Choroid plexus epithelial cell (primary cell): ENCODE measurements around the gene ZCCHC7.

Experiments
- DNase-seq: peaks from one replicate; pipeline ENCODE4 v3.0.0-alpha.2; 2010; ENCODE audit warnings: low read depth
- H3K4me3 ChIP-seq: 2 replicates; pipeline ENCODE4 v1.5.1; 2011; ENCODE audit warnings: low read depth, mild to moderate bottlenecking, control low read depth, low read length, moderate library complexity
- CTCF ChIP-seq: conservative IDR thresholded peaks from 2 replicates; pipeline ENCODE4 v1.5.1; 2011; ENCODE audit warnings: low read depth, mild to moderate bottlenecking, control low read depth, inconsistent platforms, low read length, moderate library complexity

ZCCHC7 gene

DNA sequence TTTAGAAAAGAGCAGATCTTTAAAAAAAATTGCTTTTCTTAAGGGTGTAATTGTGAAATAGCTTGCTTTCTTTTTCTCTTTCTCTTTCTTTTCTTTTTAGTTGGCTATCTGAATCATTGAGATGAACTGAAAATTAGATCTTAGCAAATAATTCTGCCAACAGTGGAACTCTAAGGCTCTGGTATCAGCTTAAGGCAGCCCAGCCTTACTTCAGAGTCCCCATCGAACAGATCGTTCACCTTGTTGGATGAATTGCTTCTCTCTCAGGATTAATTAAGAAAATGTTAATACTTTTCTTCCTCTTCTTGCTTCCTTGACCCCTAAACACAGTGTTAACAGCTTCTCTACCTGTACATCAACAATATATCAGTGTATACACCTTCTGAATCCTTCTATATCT, 92.1 kb downstream of the ZCCHC7 start:
- H3K4me3 ChIP-seq, result no peak overlapping the region
- TF ChIP-seq CTCF, result no peak
- no peak for DNase-seq

GRCh38 chr9:37215381-37215780, 95.0 kb downstream of the ZCCHC7 start:
- DNase-seq, result no peak
- H3K4me3 ChIP-seq, result no peak overlapping the region
- TF ChIP-seq CTCF, result no peak

DNA sequence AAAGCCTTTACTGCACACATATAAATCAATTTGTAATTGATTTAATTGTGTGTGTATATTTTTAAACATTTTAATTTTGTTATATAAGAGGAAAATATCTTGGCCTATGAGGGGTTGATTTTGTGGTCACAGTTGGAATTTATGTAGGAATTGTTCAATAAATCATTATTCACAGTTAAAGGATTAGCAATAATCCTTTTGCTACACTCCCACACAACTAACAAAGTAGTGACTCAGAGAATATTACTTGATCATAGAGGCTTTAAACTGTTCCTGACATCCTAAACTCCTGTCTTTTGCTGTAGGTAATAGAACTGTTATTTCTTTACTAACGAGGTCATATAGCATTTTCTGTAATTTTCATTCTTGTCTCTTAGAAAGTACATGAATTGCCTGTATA, 95.5 kb downstream of the ZCCHC7 start:
- peak; percentile 28 for DNase-seq
- no peak for TF ChIP-seq CTCF
- H3K4me3 ChIP-seq, result no peak overlapping the region

DNA sequence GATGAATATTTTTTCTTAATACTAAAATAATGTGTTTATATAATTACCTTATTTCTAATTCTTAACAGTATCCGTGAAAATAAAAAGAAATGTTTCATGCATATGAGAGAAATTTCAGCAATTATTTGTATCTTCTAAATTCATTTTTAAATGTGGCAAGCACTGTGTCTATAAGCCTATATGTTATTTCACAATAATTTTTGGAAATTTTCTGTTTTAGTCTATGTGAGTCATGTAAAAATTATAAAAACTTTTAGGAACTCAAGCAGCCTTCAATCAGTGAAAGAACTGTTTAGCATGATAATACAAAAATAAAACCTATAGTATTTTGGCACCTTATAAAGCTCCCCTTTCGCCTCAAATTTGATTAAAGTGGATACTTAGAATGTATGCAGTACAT, 96.8 kb downstream of the ZCCHC7 start:
- no peak overlapping the region for H3K4me3 ChIP-seq
- DNase-seq, result no peak
- TF ChIP-seq CTCF, result no peak

DNA sequence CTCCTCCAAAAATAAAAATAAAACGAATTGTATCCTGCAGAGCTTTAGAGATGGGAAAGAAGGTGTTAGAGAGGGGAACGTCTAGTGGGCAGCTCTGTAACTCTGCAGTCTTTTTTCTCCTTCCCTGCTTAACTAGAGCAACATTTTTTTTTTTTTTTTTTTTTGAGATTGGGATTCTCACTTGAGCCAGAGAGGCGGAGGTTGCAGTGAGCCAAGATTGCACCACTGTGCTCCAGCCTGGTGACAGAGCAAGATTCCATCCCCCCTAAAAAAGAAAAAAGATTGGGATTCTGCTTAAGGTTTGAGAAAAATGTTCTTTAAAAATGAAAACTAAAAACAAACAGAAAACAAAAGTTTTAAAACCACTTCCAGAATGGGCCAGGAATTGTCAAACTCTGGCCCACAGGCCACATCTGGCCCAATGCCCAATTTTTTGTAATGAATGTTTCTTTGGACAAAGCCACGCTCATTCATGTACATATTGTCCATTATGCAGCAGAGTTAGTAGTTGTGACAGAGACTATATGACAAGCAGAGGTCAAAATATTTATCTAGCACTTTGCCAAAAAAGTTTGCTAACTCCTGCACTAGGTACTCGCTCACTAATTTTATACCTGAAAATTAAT, 98.5 kb downstream of the ZCCHC7 start:
- DNase-seq, result no peak
- no peak overlapping the region for H3K4me3 ChIP-seq
- TF ChIP-seq CTCF, result no peak

DNA sequence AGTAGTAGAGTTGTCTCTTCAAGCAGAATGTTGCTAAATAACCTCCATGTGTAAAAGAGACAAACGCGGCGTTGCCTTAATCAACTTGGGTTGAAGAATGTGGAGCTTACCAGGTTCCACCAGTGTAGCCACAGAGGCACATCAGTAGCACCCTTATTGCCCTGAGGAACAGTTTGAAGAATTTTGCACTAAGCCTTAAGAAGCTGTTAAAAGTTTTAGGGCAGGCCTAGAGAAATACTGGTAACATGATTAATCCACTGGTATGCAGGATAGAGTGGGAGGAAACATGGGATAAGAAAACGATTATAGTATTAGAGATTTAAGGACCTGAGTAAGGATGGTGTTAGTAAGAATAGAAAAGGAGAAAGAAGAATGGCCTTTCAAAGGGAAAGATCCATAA, 100.6 kb downstream of the ZCCHC7 start:
- H3K4me3 ChIP-seq, result no peak overlapping the region
- TF ChIP-seq CTCF, result no peak
- DNase-seq, result no peak

- DNase-seq, result no peak
- no peak for TF ChIP-seq CTCF
- H3K4me3 ChIP-seq, result no peak overlapping the region
Measured at GRCh38 chr9:37221489-37222106, 101.2 kb downstream of the ZCCHC7 start.
